Activated CD8-positive, alpha-beta T cell treated with anti-CD3 and anti-CD28 coated beads for 36 hours (primary cell): ENCODE data around the gene MAP3K9. TPM values are rescaled to one million over a fixed set of nuclear protein-coding genes. Genes with fewer than 3 reads are reported as not detected.

Experiments
- ATAC-seq: fragments of 200-7000 bp; cut with Tn5 transposase; one replicate; pipeline ENCODE4 v1.10.0; 2021; ENCODE audit warnings: mild to moderate bottlenecking, moderate library complexity
- CTCF ChIA-PET: fragments of 350-600 bp; sonication (Branson Sonifier 250); formaldehyde crosslinking; loops from one replicate; lab custom pipeline; 2021; ENCODE audit warnings: antibody characterized with exemption; lab: Charles Lee
- POLR2A ChIA-PET: fragments of 350-600 bp; sonication (Branson Sonifier 250); formaldehyde crosslinking; loops from one replicate; lab custom pipeline; 2021; ENCODE audit warnings: antibody characterized with exemption; lab: Charles Lee
- DNase-seq: peaks from one replicate; pipeline ENCODE4 v3.0.0-alpha.2; 2020
- H3K27ac Mint-ChIP-seq: one replicate; pipeline ENCODE4 v1.8.0; 2021; ENCODE audit warnings: mild to moderate bottlenecking, mixed read lengths
- H3K27me3 Mint-ChIP-seq: one replicate; pipeline ENCODE4 v1.8.0; 2021; ENCODE audit warnings: mixed read lengths
- H3K36me3 Mint-ChIP-seq: one replicate; pipeline ENCODE4 v1.8.0; 2021; ENCODE audit warnings: low read depth, mixed read lengths
- H3K4me1 Mint-ChIP-seq: one replicate; pipeline ENCODE4 v1.8.0; 2021; ENCODE audit warnings: low read depth, mixed read lengths
- H3K4me3 Mint-ChIP-seq: one replicate; pipeline ENCODE4 v1.8.0; 2021; ENCODE audit warnings: mild to moderate bottlenecking, moderate library complexity, mixed read lengths
- H3K9me3 Mint-ChIP-seq: one replicate; pipeline ENCODE4 v1.8.0; 2021; ENCODE audit warnings: mixed read lengths
- intact Hi-C: fragments of 100-400 bp; cut with micrococcal nuclease; formaldehyde crosslinking; loops from one replicate; pipeline ENCODE4 v1.10.0; 2022
- total RNA-seq, 2 experiments: library from RNA; stranded (reverse); gene quantifications; one replicate each; pipeline ENCODE4 v1.2.3, GENCODE V29; 2021
- TF ChIP-seq, protein P1 (sequence below): fragments of 200-600 bp; IDR thresholded peaks from one replicate; pipeline ENCODE4 v1.8.0; 2022; ENCODE audit warnings: antibody characterized with exemption, mild to moderate bottlenecking

The MAP3K9 gene
- total RNA-seq, 2 experiments from 2014 or later, result 8.0 to 9.6 TPM

DNA sequence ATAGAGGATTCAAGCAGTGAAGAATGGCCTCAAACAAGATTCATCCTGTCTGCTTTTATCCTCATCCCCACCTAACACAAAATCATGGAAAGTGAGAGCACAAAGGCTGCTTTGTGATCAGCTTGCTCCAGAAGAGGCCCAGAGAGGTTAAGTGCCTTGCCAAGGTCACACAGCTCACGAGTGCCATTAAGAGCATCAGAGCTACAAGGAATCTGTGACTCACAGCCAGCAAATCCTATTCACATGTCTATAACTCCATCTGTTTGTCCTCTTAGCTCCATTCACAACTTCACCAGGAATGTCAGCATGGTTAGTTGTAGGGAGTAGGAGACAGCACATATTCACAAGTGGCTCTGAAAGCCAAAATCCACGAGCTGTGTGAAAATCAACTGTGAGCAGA, 87.8 kb downstream of the MAP3K9 start:
- ChIA-PET POLR2A (interaction anchor here (0.6 kb wide), 1 partner anchor 164 kb away, joined by 4 read pairs; no protein-coding TSS in a partner anchor), CTCF (interaction anchor here (0.8 to 4.0 kb wide), 5 partner anchors 8 to 99 kb away, joined by 3 to 17 read pairs (median 3); no protein-coding TSS in a partner anchor)
- DNase-seq (no peak), ATAC-seq (no peak)
- no peaks in the 10 kb centered on the region for H3K27me3 Mint-ChIP-seq
- no peak overlapping the region for H3K4me3 Mint-ChIP-seq
- intact Hi-C loops, result no loop called here
- TF ChIP-seq, protein P1, sequence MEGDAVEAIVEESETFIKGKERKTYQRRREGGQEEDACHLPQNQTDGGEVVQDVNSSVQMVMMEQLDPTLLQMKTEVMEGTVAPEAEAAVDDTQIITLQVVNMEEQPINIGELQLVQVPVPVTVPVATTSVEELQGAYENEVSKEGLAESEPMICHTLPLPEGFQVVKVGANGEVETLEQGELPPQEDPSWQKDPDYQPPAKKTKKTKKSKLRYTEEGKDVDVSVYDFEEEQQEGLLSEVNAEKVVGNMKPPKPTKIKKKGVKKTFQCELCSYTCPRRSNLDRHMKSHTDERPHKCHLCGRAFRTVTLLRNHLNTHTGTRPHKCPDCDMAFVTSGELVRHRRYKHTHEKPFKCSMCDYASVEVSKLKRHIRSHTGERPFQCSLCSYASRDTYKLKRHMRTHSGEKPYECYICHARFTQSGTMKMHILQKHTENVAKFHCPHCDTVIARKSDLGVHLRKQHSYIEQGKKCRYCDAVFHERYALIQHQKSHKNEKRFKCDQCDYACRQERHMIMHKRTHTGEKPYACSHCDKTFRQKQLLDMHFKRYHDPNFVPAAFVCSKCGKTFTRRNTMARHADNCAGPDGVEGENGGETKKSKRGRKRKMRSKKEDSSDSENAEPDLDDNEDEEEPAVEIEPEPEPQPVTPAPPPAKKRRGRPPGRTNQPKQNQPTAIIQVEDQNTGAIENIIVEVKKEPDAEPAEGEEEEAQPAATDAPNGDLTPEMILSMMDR, result no peak
- no peaks in the 10 kb centered on the region for H3K36me3 Mint-ChIP-seq
- H3K27ac Mint-ChIP-seq, result no peak overlapping the region
- H3K4me1 Mint-ChIP-seq, result no peaks in the 10 kb centered on the region
- no peaks in the 10 kb centered on the region for H3K9me3 Mint-ChIP-seq

DNA sequence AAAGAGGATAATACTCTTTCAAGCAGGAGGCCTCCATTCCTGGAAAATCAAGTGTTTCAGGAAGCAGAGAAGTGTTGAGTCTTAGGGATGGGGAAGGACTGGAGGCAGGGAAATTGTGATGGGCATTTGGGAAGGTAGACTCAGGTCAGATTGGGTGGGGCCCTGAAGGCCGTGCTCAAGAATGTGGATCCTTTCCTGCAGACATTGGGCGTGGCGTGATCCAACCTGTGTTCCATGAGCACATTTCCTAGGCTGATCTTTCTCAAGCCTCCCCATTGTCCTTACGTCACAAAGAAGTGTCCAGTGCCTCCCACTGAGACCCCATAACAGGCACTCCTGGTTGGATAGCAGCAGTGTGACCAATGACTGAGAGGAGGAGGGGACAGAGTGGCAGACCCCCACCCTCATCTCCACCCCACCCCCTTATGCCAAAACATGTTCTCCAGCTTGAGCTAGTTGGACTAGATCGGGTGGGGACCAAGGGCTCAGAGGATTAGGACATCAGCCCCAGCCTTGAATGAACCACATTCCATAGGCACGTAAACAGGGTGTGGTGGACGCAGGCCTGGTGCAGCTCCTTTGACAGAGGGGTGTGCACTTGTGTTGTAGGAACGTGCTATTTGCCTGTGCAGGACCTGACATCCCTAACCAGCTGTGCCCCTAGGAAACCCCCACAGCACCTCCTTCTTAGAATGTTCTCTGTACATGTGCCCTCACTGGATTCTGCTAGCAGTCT, 90.8 kb downstream of the MAP3K9 start:
- intact Hi-C loops, result loop anchor here (10.0 kb wide), 1 partner anchor 96 kb away; no protein-coding TSS in a partner anchor
- no peak overlapping the region for H3K4me3 Mint-ChIP-seq
- TF ChIP-seq, protein P1, result no peak
- POLR2A ChIA-PET, result no interaction called here
- H3K9me3 Mint-ChIP-seq, result no peaks in the 10 kb centered on the region
- no peaks in the 10 kb centered on the region for H3K36me3 Mint-ChIP-seq
- H3K27ac Mint-ChIP-seq, result no peak overlapping the region
- CTCF ChIA-PET, result no interaction called here
- ATAC-seq (no peak), DNase-seq (no peak)
- no peaks in the 10 kb centered on the region for H3K27me3 Mint-ChIP-seq
- peaks cover 2% of the 10 kb centered on the region for H3K4me1 Mint-ChIP-seq

DNA sequence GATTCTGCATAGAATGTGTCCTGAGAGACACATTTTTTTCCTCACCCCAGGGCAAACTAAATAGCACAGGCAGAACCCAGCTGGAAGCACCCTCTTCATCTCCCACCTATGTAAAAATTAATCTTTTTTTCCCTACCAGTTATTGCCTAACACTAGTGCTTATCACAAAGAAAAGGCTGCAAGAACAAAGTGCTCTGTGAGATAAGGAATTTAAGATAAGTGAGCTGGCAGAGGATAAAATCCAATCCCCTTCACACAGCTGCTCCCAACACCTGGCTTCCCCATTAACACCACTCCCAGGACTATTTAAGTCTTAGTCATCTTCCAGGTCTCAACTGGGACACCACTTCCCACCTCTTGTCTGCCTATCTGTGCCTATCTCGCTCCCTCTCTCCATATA, 92.4 kb downstream of the MAP3K9 start:
- CTCF ChIA-PET, result interaction anchor here (1.3 to 6.9 kb wide), 2 partner anchors 94 to 100 kb away, joined by 3 to 102 read pairs; no protein-coding TSS in a partner anchor
- H3K27me3 Mint-ChIP-seq, result no peaks in the 10 kb centered on the region

DNA sequence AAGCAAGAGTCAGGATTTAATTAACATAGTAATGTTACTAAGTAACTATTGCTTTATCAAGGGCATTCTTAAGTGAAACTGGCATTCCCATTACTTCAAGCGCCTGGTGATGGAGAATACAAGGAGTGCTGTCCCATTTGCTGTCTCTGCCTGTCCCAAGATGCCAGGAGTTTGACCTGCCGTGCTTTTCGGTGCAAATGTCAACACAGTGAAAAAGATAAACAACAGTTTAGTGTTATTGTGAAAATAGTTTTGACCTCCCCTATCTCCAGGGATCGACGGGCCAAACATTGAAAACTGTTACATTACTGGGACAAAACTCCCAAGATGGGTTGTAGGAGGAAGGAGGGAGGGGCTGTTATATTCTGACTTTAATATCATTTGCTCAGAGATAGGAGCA, 92.8 kb downstream of the MAP3K9 start:
- intact Hi-C loops, result loop anchor here (10.0 kb wide), 1 partner anchor 98 kb away; no protein-coding TSS in a partner anchor
- H3K4me1 Mint-ChIP-seq, result peaks cover 2% of the 10 kb centered on the region

More for the DNA sequence above, 92.4 kb downstream of the MAP3K9 start:
- H3K9me3 Mint-ChIP-seq, result no peaks in the 10 kb centered on the region
- H3K4me3 Mint-ChIP-seq, result no peak overlapping the region
- TF ChIP-seq, protein P1, result no peak
- peaks cover 2% of the 10 kb centered on the region for H3K4me1 Mint-ChIP-seq
- intact Hi-C loops, result loop anchor here (10.0 kb wide), 1 partner anchor 98 kb away; no protein-coding TSS in a partner anchor
- H3K36me3 Mint-ChIP-seq, result no peaks in the 10 kb centered on the region
- DNase-seq, result no peak
- no peak overlapping the region for H3K27ac Mint-ChIP-seq
- POLR2A ChIA-PET, result no interaction called here
- no peak for ATAC-seq

More for the DNA sequence above, 92.8 kb downstream of the MAP3K9 start:
- ChIA-PET CTCF (interaction anchor here (1.3 to 6.9 kb wide), 2 partner anchors 93 to 101 kb away, joined by 3 to 102 read pairs; no protein-coding TSS in a partner anchor), POLR2A (no interaction called here)
- no peak overlapping the region for H3K4me3 Mint-ChIP-seq
- H3K27ac Mint-ChIP-seq, result no peak overlapping the region
- TF ChIP-seq, protein P1, result no peak
- H3K36me3 Mint-ChIP-seq, result no peaks in the 10 kb centered on the region
- ATAC-seq, result no peak
- no peaks in the 10 kb centered on the region for H3K27me3 Mint-ChIP-seq
- no peak for DNase-seq
- H3K9me3 Mint-ChIP-seq, result no peaks in the 10 kb centered on the region
